ENCODE results near the gene APH1B.

The APH1B gene

GRCh38 chr15:63344731-63345390, 67.5 kb downstream of the APH1B start:
- DNase-seq (ENCODE audit: low read depth), result no peak
- TF ChIP-seq CTCF (IDR thresholded peaks at IDR 0.05; ENCODE audit: control insufficient read depth, insufficient read depth, low read depth, low read length, missing control alignments), result no peak
- H3K4me3 ChIP-seq (ENCODE audit: control insufficient read depth, low read depth, low read length), result no peak overlapping the region

- TF ChIP-seq CTCF (IDR thresholded peaks at IDR 0.05; ENCODE audit: control insufficient read depth, insufficient read depth, low read depth, low read length, missing control alignments), result no peak
- H3K4me3 ChIP-seq (ENCODE audit: control insufficient read depth, low read depth, low read length), result no peak overlapping the region
- DNase-seq (ENCODE audit: low read depth), result no peak
Measured at GRCh38 chr15:63345391-63345752, 68.0 kb downstream of the APH1B start.

- no peak for TF ChIP-seq CTCF (IDR thresholded peaks at IDR 0.05; ENCODE audit: control insufficient read depth, insufficient read depth, low read depth, low read length, missing control alignments)
- H3K4me3 ChIP-seq (ENCODE audit: control insufficient read depth, low read depth, low read length), result no peak overlapping the region
- DNase-seq (ENCODE audit: low read depth), result no peak
Measured at GRCh38 chr15:63347074-63347857, 69.9 kb downstream of the APH1B start.

GRCh38 chr15:63348392-63348791, 71.0 kb downstream of the APH1B start:
- H3K4me3 ChIP-seq (ENCODE audit: control insufficient read depth, low read depth, low read length), result no peak overlapping the region
- TF ChIP-seq CTCF (IDR thresholded peaks at IDR 0.05; ENCODE audit: control insufficient read depth, insufficient read depth, low read depth, low read length, missing control alignments), result no peak
- no peak for DNase-seq (ENCODE audit: low read depth)

- no peak overlapping the region for H3K4me3 ChIP-seq (ENCODE audit: control insufficient read depth, low read depth, low read length)
- no peak for TF ChIP-seq CTCF (IDR thresholded peaks at IDR 0.05; ENCODE audit: control insufficient read depth, insufficient read depth, low read depth, low read length, missing control alignments)
- DNase-seq (ENCODE audit: low read depth), result no peak
Measured at GRCh38 chr15:63349156-63349555, 71.8 kb downstream of the APH1B start.

- TF ChIP-seq CTCF (IDR thresholded peaks at IDR 0.05; ENCODE audit: control insufficient read depth, insufficient read depth, low read depth, low read length, missing control alignments), result no peak
Measured at GRCh38 chr15:63349621-63350020, 72.2 kb downstream of the APH1B start.

More at GRCh38 chr15:63349621-63350020, 72.2 kb downstream of the APH1B start:
- no peak for DNase-seq (ENCODE audit: low read depth)
- no peak overlapping the region for H3K4me3 ChIP-seq (ENCODE audit: control insufficient read depth, low read depth, low read length)

Measured in AG09309 (cell line).